Measurements from ENCODE around the gene CD99.

GRCh38 chrX:2682565-2683177, 8.4 kb upstream of the CD99 start:
- TF ChIP-seq, protein P1, sequence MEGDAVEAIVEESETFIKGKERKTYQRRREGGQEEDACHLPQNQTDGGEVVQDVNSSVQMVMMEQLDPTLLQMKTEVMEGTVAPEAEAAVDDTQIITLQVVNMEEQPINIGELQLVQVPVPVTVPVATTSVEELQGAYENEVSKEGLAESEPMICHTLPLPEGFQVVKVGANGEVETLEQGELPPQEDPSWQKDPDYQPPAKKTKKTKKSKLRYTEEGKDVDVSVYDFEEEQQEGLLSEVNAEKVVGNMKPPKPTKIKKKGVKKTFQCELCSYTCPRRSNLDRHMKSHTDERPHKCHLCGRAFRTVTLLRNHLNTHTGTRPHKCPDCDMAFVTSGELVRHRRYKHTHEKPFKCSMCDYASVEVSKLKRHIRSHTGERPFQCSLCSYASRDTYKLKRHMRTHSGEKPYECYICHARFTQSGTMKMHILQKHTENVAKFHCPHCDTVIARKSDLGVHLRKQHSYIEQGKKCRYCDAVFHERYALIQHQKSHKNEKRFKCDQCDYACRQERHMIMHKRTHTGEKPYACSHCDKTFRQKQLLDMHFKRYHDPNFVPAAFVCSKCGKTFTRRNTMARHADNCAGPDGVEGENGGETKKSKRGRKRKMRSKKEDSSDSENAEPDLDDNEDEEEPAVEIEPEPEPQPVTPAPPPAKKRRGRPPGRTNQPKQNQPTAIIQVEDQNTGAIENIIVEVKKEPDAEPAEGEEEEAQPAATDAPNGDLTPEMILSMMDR (IDR thresholded peaks at IDR 0.05): no peak
- no peak for TF ChIP-seq POLR2A (IDR thresholded peaks at IDR 0.05)
